GM23338 (cell line): ENCODE results near the gene CACNA2D4. TPM values are rescaled to one million over a fixed set of nuclear protein-coding genes. Genes with fewer than 3 reads are reported as not detected.

Experiments used
- ATAC-seq: fragments of 200-7000 bp; cut with Tn5 transposase; 3 replicates; pipeline ENCODE4 v1.9.1; 2020
- DNase-seq: peaks from one replicate; pipeline ENCODE4 v3.0.0-alpha.2; 2015; ENCODE audit warnings: low spot score
- H2AFZ ChIP-seq: fragments of 200-600 bp; sonication (generic); 2 replicates; pipeline ENCODE4 v1.8.0; 2016; ENCODE audit warnings: antibody characterized with exemption, mild to moderate bottlenecking, moderate library complexity
- H3F3A ChIP-seq: fragments of 200-600 bp; sonication (generic); replicated peaks from 2 replicates; pipeline ENCODE4 v1.8.0; 2017; ENCODE audit warnings: antibody characterized with exemption, mixed run types, low read depth
- H3K27ac ChIP-seq: fragments of 200-600 bp; sonication (generic); 2 replicates; pipeline ENCODE4 v1.6.1; 2016; ENCODE audit warnings: low read depth
- H3K27me3 ChIP-seq: fragments of 200-600 bp; sonication (generic); 2 replicates; pipeline ENCODE4 v1.8.0; 2016; ENCODE audit warnings: mild to moderate bottlenecking, mixed run types, moderate library complexity; ENCODE audit not compliant: insufficient read depth
- H3K36me3 ChIP-seq: fragments of 200-600 bp; sonication (generic); 2 replicates; pipeline ENCODE4 v1.8.0; 2016; ENCODE audit warnings: mild to moderate bottlenecking; ENCODE audit not compliant: insufficient read depth
- H3K4me1 ChIP-seq: fragments of 200-600 bp; sonication (generic); 2 replicates; pipeline ENCODE4 v1.8.0; 2016; ENCODE audit warnings: mild to moderate bottlenecking, moderate library complexity; ENCODE audit not compliant: insufficient read depth
- H3K4me2 ChIP-seq: fragments of 200-600 bp; sonication (generic); 2 replicates; pipeline ENCODE4 v1.7.1; 2017; ENCODE audit warnings: mixed run types
- H3K4me3 ChIP-seq: fragments of 200-600 bp; sonication (generic); 2 replicates; pipeline ENCODE4 v1.6.1; 2016; ENCODE audit warnings: mixed run types
- H3K79me2 ChIP-seq: fragments of 200-600 bp; sonication (generic); replicated peaks from 2 replicates; pipeline ENCODE4 v1.8.0; 2017; ENCODE audit warnings: mild to moderate bottlenecking; ENCODE audit not compliant: insufficient read depth
- H3K9me2 ChIP-seq: fragments of 200-600 bp; sonication (generic); 2 replicates; pipeline ENCODE4 v1.8.0; 2017; ENCODE audit not compliant: insufficient read depth
- H4K20me1 ChIP-seq: fragments of 200-600 bp; sonication (generic); replicated peaks from 2 replicates; pipeline ENCODE4 v1.8.0; 2017; ENCODE audit warnings: mild to moderate bottlenecking; ENCODE audit not compliant: insufficient read depth
- H3K27ac Mint-ChIP-seq: 2 replicates; pipeline ENCODE4 v1.8.0; 2020; ENCODE audit warnings: inconsistent platforms, mild to moderate bottlenecking, moderate library complexity, mixed read lengths
- H3K27me3 Mint-ChIP-seq: 3 replicates; pipeline ENCODE4 v1.8.0; 2022; ENCODE audit warnings: low read depth, mild to moderate bottlenecking, moderate library complexity, mixed read lengths, inconsistent platforms; ENCODE audit not compliant: insufficient read depth, poor library complexity
- H3K36me3 Mint-ChIP-seq: 3 replicates; pipeline ENCODE4 v1.8.0; 2021; ENCODE audit warnings: low read depth, mild to moderate bottlenecking, inconsistent platforms, moderate library complexity, mixed read lengths
- H3K4me1 Mint-ChIP-seq: 3 replicates; pipeline ENCODE4 v1.8.0; 2020; ENCODE audit warnings: mild to moderate bottlenecking, inconsistent platforms, mixed read lengths
- H3K4me3 Mint-ChIP-seq: 3 replicates; pipeline ENCODE4 v1.8.0; 2021; ENCODE audit warnings: moderate library complexity, mild to moderate bottlenecking, inconsistent platforms, mixed read lengths
- H3K9me3 Mint-ChIP-seq: 3 replicates; pipeline ENCODE4 v1.8.0; 2020; ENCODE audit warnings: moderate library complexity, mild to moderate bottlenecking, inconsistent platforms, mixed read lengths
- EZH2 ChIP-seq: fragments of 200-600 bp; sonication (generic); IDR thresholded peaks from one replicate; pipeline ENCODE4 v1.8.0; 2017; ENCODE audit warnings: antibody characterized with exemption, mild to moderate bottlenecking, low read depth; ENCODE audit not compliant: unreplicated experiment
- EZH2phosphoT487 ChIP-seq: fragments of 200-600 bp; sonication (generic); IDR thresholded peaks from one replicate; pipeline ENCODE4 v1.8.1; 2018; ENCODE audit warnings: antibody characterized with exemption; ENCODE audit not compliant: unreplicated experiment
- NANOG ChIP-seq: IDR thresholded peaks from 2 replicates; pipeline ENCODE4 v1.6.1; 2016; ENCODE audit warnings: antibody characterized with exemption, borderline replicate concordance
- POLR2AphosphoS5 ChIP-seq: IDR thresholded peaks from 2 replicates; pipeline ENCODE4 v1.6.1; 2016; ENCODE audit warnings: antibody characterized with exemption, low read depth
- ZNF114 ChIP-seq: fragments of 250-450 bp; sonication (Bioruptor Pico); IDR thresholded peaks from 2 replicates; pipeline ENCODE4 v1.5.0; 2020; ENCODE audit warnings: mild to moderate bottlenecking, moderate library complexity
- ZNF331 ChIP-seq: fragments of 250-450 bp; sonication (Bioruptor Pico); IDR thresholded peaks from 2 replicates; pipeline ENCODE4 v1.5.0; 2020; ENCODE audit warnings: low read depth, mild to moderate bottlenecking, moderate library complexity
- polyA plus RNA-seq: library from polyadenylated mRNA; unstranded; fragments of >200 nt; fragmentation: Nextera tagmentation; extraction: Ambion mirVana; gene quantifications from 2 replicates; pipeline ENCODE4 v1.2.1, GENCODE V29; 2016
- total RNA-seq: library from RNA; depleted of rRNA; stranded (reverse); fragments of >200 nt; shearing (Covaris generic); gene quantifications from 2 replicates; pipeline ENCODE4 v1.2.3, GENCODE V29; 2014
- TF ChIP-seq, protein P1 (sequence below): IDR thresholded peaks from one replicate; pipeline ENCODE4 v1.6.1; 2018; ENCODE audit warnings: antibody characterized with exemption; ENCODE audit not compliant: unreplicated experiment
- TF ChIP-seq, protein P2 (sequence below), 2 experiments: fragments of 200-600 bp in 1 of 2; sonication (generic) in 1 of 2; conservative IDR thresholded peaks; 2 replicates each; pipeline versions ENCODE4 v1.5.1 to v1.6.1; 2016 to 2017; ENCODE audit warnings: antibody characterized with exemption in 2 of 2, low read depth in 2 of 2, mild to moderate bottlenecking in 2 of 2, moderate library complexity in 1 of 2
- TF ChIP-seq, protein P3 (sequence below): fragments of 250-450 bp; sonication (Bioruptor Pico); IDR thresholded peaks from 2 replicates; pipeline ENCODE4 v1.5.0; 2020; ENCODE audit warnings: mild to moderate bottlenecking, moderate library complexity

Gene CACNA2D4
- total and polyA plus RNA-seq, 2 experiments from 2014 or later: 0.07 to 0.24 TPM

DNA sequence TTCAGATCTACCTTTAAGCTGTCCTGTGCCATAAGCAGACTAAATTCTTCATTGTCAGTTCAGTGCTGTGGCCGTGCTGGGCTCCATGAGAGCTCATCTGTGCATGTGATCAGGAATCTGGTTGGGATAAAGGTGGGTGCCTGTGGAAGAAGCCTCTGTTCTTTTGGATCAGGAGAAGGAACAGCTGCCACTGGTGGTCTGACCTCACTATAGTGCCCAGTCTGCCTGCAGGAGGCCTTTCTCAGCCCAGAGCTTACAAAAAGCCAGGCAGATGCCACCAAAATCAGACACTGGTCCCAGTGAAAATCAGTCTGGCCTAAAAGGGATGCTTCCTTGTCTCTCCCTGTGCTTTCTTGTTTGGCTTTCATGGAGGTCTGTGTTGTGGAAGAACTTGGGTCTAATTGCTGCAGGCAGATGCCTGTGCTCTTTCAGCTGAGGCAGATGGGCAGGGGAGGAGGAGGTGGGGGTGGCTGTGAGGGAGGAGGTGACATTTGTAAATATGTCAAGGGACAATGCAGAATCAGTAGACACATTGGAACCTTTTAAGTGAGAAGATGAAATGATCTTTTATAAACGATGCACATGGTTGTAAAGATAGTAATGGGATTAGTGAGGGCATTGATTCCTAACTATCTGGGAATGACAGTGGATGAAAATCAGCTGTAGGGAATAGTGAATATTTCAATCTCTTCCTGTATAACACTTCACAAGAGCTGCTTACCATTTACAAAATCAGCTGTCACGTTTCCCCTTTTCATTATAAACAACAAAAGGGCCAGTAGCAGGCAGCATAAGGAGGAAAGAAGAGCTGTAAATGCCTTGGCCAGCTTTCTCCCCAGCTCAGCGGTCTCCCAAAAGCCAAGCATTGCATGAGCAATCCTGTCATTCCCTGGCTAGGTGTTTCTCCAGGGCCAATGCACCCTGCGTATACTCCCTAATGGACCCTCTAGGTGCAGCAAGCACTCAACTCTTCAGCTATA lies 44.6 kb downstream of the CACNA2D4 start (continued):
- TF ChIP-seq POLR2AphosphoS5 (no peak), ZNF114 (CRISPR knock-in tag) (no peak), NANOG (no peak), EZH2phosphoT487 (no peak)
- TF ChIP-seq, protein P1, sequence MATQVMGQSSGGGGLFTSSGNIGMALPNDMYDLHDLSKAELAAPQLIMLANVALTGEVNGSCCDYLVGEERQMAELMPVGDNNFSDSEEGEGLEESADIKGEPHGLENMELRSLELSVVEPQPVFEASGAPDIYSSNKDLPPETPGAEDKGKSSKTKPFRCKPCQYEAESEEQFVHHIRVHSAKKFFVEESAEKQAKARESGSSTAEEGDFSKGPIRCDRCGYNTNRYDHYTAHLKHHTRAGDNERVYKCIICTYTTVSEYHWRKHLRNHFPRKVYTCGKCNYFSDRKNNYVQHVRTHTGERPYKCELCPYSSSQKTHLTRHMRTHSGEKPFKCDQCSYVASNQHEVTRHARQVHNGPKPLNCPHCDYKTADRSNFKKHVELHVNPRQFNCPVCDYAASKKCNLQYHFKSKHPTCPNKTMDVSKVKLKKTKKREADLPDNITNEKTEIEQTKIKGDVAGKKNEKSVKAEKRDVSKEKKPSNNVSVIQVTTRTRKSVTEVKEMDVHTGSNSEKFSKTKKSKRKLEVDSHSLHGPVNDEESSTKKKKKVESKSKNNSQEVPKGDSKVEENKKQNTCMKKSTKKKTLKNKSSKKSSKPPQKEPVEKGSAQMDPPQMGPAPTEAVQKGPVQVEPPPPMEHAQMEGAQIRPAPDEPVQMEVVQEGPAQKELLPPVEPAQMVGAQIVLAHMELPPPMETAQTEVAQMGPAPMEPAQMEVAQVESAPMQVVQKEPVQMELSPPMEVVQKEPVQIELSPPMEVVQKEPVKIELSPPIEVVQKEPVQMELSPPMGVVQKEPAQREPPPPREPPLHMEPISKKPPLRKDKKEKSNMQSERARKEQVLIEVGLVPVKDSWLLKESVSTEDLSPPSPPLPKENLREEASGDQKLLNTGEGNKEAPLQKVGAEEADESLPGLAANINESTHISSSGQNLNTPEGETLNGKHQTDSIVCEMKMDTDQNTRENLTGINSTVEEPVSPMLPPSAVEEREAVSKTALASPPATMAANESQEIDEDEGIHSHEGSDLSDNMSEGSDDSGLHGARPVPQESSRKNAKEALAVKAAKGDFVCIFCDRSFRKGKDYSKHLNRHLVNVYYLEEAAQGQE: no peak
- TF ChIP-seq, protein P2, sequence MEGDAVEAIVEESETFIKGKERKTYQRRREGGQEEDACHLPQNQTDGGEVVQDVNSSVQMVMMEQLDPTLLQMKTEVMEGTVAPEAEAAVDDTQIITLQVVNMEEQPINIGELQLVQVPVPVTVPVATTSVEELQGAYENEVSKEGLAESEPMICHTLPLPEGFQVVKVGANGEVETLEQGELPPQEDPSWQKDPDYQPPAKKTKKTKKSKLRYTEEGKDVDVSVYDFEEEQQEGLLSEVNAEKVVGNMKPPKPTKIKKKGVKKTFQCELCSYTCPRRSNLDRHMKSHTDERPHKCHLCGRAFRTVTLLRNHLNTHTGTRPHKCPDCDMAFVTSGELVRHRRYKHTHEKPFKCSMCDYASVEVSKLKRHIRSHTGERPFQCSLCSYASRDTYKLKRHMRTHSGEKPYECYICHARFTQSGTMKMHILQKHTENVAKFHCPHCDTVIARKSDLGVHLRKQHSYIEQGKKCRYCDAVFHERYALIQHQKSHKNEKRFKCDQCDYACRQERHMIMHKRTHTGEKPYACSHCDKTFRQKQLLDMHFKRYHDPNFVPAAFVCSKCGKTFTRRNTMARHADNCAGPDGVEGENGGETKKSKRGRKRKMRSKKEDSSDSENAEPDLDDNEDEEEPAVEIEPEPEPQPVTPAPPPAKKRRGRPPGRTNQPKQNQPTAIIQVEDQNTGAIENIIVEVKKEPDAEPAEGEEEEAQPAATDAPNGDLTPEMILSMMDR (conservative IDR thresholded peaks at IDR 0.05; ENCODE audit: low read depth in 2 of 2): no peak

DNA sequence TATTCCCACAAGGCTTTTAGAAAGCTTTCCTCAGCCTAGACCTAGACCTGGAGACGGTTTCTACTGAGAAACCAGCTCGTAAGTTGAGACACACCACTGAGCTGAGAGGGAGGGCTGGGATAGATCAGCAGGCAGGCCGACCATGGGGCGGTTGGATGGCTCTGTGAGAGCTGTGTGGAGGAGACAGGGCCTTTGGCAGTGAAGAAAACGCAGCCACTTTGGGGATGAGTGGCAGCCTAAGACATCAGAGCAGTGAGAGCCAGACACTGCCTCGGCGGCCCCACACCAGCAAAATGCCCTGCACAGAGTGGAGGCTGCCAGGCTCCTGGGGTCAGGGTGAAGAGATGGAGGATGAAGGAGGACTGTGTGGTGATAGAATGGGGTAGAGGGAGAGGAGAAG lies 46.0 kb downstream of the CACNA2D4 start:
- Mint-ChIP-seq H3K27ac (no peak overlapping the region), H3K27me3 (peaks cover 6% of the 10 kb centered on the region), H3K36me3 (no peaks in the 10 kb centered on the region), H3K9me3 (no peaks in the 10 kb centered on the region), H3K4me1 (peaks cover 5% of the 10 kb centered on the region; the same call in 2 of the 3 replicates), H3K4me3 (no peak overlapping the region)
- TF ChIP-seq ZNF114 (CRISPR knock-in tag) (no peak), ZNF331 (CRISPR knock-in tag) (no peak), EZH2 (no peak)
- TF ChIP-seq, protein P3, sequence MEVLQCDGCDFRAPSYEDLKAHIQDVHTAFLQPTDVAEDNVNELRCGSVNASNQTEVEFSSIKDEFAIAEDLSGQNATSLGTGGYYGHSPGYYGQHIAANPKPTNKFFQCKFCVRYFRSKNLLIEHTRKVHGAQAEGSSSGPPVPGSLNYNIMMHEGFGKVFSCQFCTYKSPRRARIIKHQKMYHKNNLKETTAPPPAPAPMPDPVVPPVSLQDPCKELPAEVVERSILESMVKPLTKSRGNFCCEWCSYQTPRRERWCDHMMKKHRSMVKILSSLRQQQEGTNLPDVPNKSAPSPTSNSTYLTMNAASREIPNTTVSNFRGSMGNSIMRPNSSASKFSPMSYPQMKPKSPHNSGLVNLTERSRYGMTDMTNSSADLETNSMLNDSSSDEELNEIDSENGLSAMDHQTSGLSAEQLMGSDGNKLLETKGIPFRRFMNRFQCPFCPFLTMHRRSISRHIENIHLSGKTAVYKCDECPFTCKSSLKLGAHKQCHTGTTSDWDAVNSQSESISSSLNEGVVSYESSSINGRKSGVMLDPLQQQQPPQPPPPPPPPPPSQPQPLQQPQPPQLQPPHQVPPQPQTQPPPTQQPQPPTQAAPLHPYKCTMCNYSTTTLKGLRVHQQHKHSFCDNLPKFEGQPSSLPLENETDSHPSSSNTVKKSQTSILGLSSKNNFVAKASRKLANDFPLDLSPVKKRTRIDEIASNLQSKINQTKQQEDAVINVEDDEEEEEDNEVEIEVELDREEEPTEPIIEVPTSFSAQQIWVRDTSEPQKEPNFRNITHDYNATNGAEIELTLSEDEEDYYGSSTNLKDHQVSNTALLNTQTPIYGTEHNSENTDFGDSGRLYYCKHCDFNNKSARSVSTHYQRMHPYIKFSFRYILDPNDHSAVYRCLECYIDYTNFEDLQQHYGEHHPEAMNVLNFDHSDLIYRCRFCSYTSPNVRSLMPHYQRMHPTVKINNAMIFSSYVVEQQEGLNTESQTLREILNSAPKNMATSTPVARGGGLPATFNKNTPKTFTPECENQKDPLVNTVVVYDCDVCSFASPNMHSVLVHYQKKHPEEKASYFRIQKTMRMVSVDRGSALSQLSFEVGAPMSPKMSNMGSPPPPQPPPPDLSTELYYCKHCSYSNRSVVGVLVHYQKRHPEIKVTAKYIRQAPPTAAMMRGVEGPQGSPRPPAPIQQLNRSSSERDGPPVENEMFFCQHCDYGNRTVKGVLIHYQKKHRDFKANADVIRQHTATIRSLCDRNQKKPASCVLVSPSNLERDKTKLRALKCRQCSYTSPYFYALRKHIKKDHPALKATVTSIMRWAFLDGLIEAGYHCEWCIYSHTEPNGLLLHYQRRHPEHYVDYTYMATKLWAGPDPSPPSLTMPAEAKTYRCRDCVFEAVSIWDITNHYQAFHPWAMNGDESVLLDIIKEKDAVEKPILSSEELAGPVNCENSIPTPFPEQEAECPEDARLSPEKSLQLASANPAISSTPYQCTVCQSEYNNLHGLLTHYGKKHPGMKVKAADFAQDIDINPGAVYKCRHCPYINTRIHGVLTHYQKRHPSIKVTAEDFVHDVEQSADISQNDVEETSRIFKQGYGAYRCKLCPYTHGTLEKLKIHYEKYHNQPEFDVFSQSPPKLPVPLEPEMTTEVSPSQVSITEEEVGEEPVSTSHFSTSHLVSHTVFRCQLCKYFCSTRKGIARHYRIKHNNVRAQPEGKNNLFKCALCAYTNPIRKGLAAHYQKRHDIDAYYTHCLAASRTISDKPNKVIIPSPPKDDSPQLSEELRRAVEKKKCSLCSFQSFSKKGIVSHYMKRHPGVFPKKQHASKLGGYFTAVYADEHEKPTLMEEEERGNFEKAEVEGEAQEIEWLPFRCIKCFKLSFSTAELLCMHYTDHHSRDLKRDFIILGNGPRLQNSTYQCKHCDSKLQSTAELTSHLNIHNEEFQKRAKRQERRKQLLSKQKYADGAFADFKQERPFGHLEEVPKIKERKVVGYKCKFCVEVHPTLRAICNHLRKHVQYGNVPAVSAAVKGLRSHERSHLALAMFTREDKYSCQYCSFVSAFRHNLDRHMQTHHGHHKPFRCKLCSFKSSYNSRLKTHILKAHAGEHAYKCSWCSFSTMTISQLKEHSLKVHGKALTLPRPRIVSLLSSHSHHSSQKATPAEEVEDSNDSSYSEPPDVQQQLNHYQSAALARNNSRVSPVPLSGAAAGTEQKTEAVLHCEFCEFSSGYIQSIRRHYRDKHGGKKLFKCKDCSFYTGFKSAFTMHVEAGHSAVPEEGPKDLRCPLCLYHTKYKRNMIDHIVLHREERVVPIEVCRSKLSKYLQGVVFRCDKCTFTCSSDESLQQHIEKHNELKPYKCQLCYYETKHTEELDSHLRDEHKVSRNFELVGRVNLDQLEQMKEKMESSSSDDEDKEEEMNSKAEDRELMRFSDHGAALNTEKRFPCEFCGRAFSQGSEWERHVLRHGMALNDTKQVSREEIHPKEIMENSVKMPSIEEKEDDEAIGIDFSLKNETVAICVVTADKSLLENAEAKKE (CRISPR knock-in tag): no peak
- no peak overlapping the region for H3K27ac ChIP-seq
- no peaks in the 10 kb centered on the region for H4K20me1 ChIP-seq
- no peak overlapping the region for H2AFZ ChIP-seq
- peaks cover 7% of the 10 kb centered on the region; the same call in 1 of the 2 replicates for H3F3A ChIP-seq
- no peaks in the 10 kb centered on the region for H3K36me3 ChIP-seq
- H3K27me3 ChIP-seq: no peaks in the 10 kb centered on the region
- no peaks in the 10 kb centered on the region for H3K9me2 ChIP-seq
- H3K4me1 ChIP-seq: no peaks in the 10 kb centered on the region
- ATAC-seq (no peak), DNase-seq (no peak)
- H3K4me2 ChIP-seq: no peak overlapping the region
- H3K79me2 ChIP-seq: no peaks in the 10 kb centered on the region
- no peak overlapping the region for H3K4me3 ChIP-seq
